ENCODE results near the gene SFRP2.

Gene SFRP2

GRCh38 chr4:153763404-153763803 lies 25.5 kb downstream of the SFRP2 start:
- no peak overlapping the region for H3K4me3 ChIP-seq (ENCODE audit: low read depth, low read length)
- no peak for DNase-seq (ENCODE audit: low read depth)
- no peak for TF ChIP-seq CTCF (IDR thresholded peaks at IDR 0.05; ENCODE audit: insufficient read depth, low read depth, low read length, missing control alignments)

- no peak for TF ChIP-seq CTCF (IDR thresholded peaks at IDR 0.05; ENCODE audit: insufficient read depth, low read depth, low read length, missing control alignments)
- no peak within 1 kb of the TSS for H3K4me3 ChIP-seq (ENCODE audit: low read depth, low read length)
- DNase-seq (ENCODE audit: low read depth) = no peak
Measured at GRCh38 chr4:153759407-153760316, 29.2 kb downstream of the SFRP2 start, which contains the start of gene RNF175. Gene RNF175, minus strand, starts transcription at chr4:153760024. Its CDS starts 162 bp downstream, at chr4:153759862.

- TF ChIP-seq CTCF (IDR thresholded peaks at IDR 0.05; ENCODE audit: insufficient read depth, low read depth, low read length, missing control alignments) = no peak
- no peak for DNase-seq (ENCODE audit: low read depth)
- H3K4me3 ChIP-seq (ENCODE audit: low read depth, low read length) = no peak overlapping the region
Measured at GRCh38 chr4:153758688-153759406, 30.0 kb downstream of the SFRP2 start.

GRCh38 chr4:153758136-153758535 lies 30.7 kb downstream of the SFRP2 start:
- no peak overlapping the region for H3K4me3 ChIP-seq (ENCODE audit: low read depth, low read length)
- no peak for DNase-seq (ENCODE audit: low read depth)
- TF ChIP-seq CTCF (IDR thresholded peaks at IDR 0.05; ENCODE audit: insufficient read depth, low read depth, low read length, missing control alignments) = no peak

GRCh38 chr4:153757407-153757806 lies 31.5 kb downstream of the SFRP2 start:
- no peak for TF ChIP-seq CTCF (IDR thresholded peaks at IDR 0.05; ENCODE audit: insufficient read depth, low read depth, low read length, missing control alignments)
- H3K4me3 ChIP-seq (ENCODE audit: low read depth, low read length) = no peak overlapping the region
- no peak for DNase-seq (ENCODE audit: low read depth)

- no peak overlapping the region for H3K4me3 ChIP-seq (ENCODE audit: low read depth, low read length)
- TF ChIP-seq CTCF (IDR thresholded peaks at IDR 0.05; ENCODE audit: insufficient read depth, low read depth, low read length, missing control alignments) = no peak
- no peak for DNase-seq (ENCODE audit: low read depth)
Measured at GRCh38 chr4:153755186-153755585, 33.7 kb downstream of the SFRP2 start.

All from GM12865 (cell line).